Keratinocyte (primary cell): ENCODE data around the gene LRAT. TPM values are rescaled to one million over a fixed set of nuclear protein-coding genes. Genes with fewer than 3 reads are reported as not detected.

Experiments used
- DNase-seq: peaks from one replicate; pipeline ENCODE4 v3.0.0-alpha.2; 2011; ENCODE audit warnings: low read depth, missing footprints, low spot score
- FAIRE-seq: peaks from 2 replicates; lab custom pipeline; 2011; peaks lifted over from hg19 to GRCh38; lab: Jason Lieb, UNC
- H2AFZ ChIP-seq: 2 replicates; pipeline ENCODE4 v1.6.0; 2012; ENCODE audit warnings: low read length, control low read depth, inconsistent platforms; ENCODE audit not compliant: control insufficient read depth
- H3K27ac ChIP-seq: 2 replicates; pipeline ENCODE4 v1.5.1; 2011; ENCODE audit warnings: low read length; ENCODE audit not compliant: control insufficient read depth, insufficient read depth
- H3K27me3 ChIP-seq: 3 replicates; pipeline ENCODE4 v1.6.0; 2011; ENCODE audit warnings: low read length; ENCODE audit not compliant: control insufficient read depth, insufficient read depth; ENCODE audit errors: extremely low read depth
- H3K36me3 ChIP-seq, 2 experiments: 2 replicates in 1 of 2; 3 replicates in 1 of 2; pipeline ENCODE4 v1.5.1; 2011; ENCODE audit warnings: low read length in 2 of 2, mild to moderate bottlenecking in 1 of 2; ENCODE audit not compliant: control insufficient read depth in 2 of 2, insufficient read depth in 2 of 2; ENCODE audit errors: extremely low read depth in 1 of 2
- H3K4me1 ChIP-seq: 3 replicates; pipeline ENCODE4 v1.5.1; 2011; ENCODE audit warnings: low read length; ENCODE audit not compliant: control insufficient read depth, insufficient read depth; ENCODE audit errors: extremely low read depth
- H3K4me2 ChIP-seq: 3 replicates; pipeline ENCODE4 v1.6.0; 2011; ENCODE audit warnings: low read depth, low read length; ENCODE audit not compliant: control insufficient read depth, insufficient read depth; ENCODE audit errors: extremely low read depth
- H3K4me3 ChIP-seq, 3 experiments: fragments of 200-600 bp in 1 of 3; sonication (generic) in 1 of 3; 2 replicates in 2 of 3; 3 replicates in 1 of 3; pipeline ENCODE4 v1.5.1; 2011 to 2016; ENCODE audit warnings: low read length in 3 of 3, mild to moderate bottlenecking in 3 of 3, control low read depth in 2 of 3, inconsistent platforms in 1 of 3, low read depth in 1 of 3, mixed read lengths in 1 of 3, mixed run types in 1 of 3, moderate library complexity in 1 of 3; ENCODE audit not compliant: control insufficient read depth in 2 of 3, insufficient read depth in 2 of 3; ENCODE audit errors: extremely low read depth in 1 of 3
- H3K79me2 ChIP-seq: 2 replicates; pipeline ENCODE4 v1.6.0; 2012; ENCODE audit warnings: low read length; ENCODE audit not compliant: control insufficient read depth, insufficient read depth
- H3K9ac ChIP-seq: 3 replicates; pipeline ENCODE4 v1.6.0; 2011; ENCODE audit warnings: low read length; ENCODE audit not compliant: control insufficient read depth, insufficient read depth; ENCODE audit errors: extremely low read depth
- H3K9me1 ChIP-seq: 3 replicates; pipeline ENCODE4 v1.6.0; 2011; ENCODE audit warnings: low read length; ENCODE audit not compliant: control insufficient read depth, insufficient read depth; ENCODE audit errors: extremely low read depth
- H3K9me3 ChIP-seq: 2 replicates; pipeline ENCODE4 v1.5.1; 2012; ENCODE audit warnings: low read depth, low read length; ENCODE audit not compliant: control insufficient read depth
- H4K20me1 ChIP-seq: 3 replicates; pipeline ENCODE4 v1.6.0; 2011; ENCODE audit warnings: low read length; ENCODE audit not compliant: control insufficient read depth, insufficient read depth; ENCODE audit errors: extremely low read depth
- EZH2 ChIP-seq: IDR thresholded peaks from one replicate; pipeline ENCODE4 v1.6.1; 2012; ENCODE audit warnings: inconsistent platforms, mild to moderate bottlenecking, low read length, moderate library complexity
- dilution Hi-C: fragments of 300-500 bp; cut with MboI; formaldehyde crosslinking; loops from one replicate; pipeline ENCODE4 v1.7.0; 2020; ENCODE audit warnings: low sequenced_read_pairs; ENCODE audit not compliant: extremely low pct_ligation_motif_present
- polyA plus RNA-seq, 5 experiments: library from polyadenylated mRNA; depleted of rRNA in 3 of 5; stranded (reverse) in 3 of 5; stranded (forward) in 1 of 5; unstranded in 1 of 5; fragments of >200 nt; gene quantifications; 1 replicate in 1 of 5; 2 replicates in 3 of 5; 3 replicates in 1 of 5; pipeline versions ENCODE4 v1.2.1 to v1.2.3, GENCODE V29; 2011 to 2012; ENCODE audit warnings: missing spikeins in 2 of 5, low read depth in 1 of 5, low replicate concordance in 1 of 5
- TF ChIP-seq, protein P1 (sequence below), 3 experiments: IDR thresholded peaks in 1 of 3; conservative IDR thresholded peaks in 1 of 3; optimal IDR thresholded peaks in 1 of 3; 2 replicates in 2 of 3; 3 replicates in 1 of 3; pipeline versions ENCODE3 to v1.5.1; 2011; ENCODE audit warnings: low read length in 3 of 3, mild to moderate bottlenecking in 3 of 3, moderate library complexity in 2 of 3, control low read depth in 1 of 3, inconsistent platforms in 1 of 3; ENCODE audit not compliant: insufficient read depth in 2 of 3; ENCODE audit errors: extremely low read depth in 1 of 3

Gene LRAT
- polyA plus RNA-seq, 1 donor (not counting 4 experiments of a cell fraction or from before 2014, with no cell fraction given) = 2.3 TPM

DNA sequence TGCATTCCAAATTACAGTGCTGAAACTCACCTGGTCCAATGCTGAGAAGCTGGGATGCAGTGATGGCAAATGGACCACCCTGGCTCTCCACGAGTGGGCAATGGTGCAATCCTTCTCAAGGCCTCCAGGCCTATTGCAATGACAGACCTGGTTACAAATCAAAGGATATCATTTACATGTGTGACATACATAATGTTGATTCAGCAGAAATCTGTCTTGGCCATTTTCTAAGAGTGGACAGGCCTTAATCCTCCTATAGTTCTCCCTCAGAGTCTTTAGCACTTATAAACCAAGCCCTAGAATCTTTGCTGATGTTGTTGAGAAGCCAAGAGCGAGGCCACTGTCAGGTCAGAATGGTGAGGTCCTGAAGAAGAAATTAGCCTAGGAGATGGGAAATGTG, 17.1 kb downstream of the LRAT start:
- H3K9me1 ChIP-seq = no peaks in the 10 kb centered on the region
- no peak overlapping the region for H3K9ac ChIP-seq
- no peak overlapping the region for H3K4me2 ChIP-seq
- H3K27ac ChIP-seq = no peak overlapping the region
- DNase-seq (no peak), FAIRE-seq (no peak)
- H4K20me1 ChIP-seq = no peaks in the 10 kb centered on the region
- no peaks in the 10 kb centered on the region for H3K79me2 ChIP-seq
- no peaks in the 10 kb centered on the region for H3K36me3 ChIP-seq
- dilution Hi-C loops = no loop called here
- no peaks in the 10 kb centered on the region for H3K4me1 ChIP-seq
- no peak for TF ChIP-seq EZH2
- TF ChIP-seq, protein P1, sequence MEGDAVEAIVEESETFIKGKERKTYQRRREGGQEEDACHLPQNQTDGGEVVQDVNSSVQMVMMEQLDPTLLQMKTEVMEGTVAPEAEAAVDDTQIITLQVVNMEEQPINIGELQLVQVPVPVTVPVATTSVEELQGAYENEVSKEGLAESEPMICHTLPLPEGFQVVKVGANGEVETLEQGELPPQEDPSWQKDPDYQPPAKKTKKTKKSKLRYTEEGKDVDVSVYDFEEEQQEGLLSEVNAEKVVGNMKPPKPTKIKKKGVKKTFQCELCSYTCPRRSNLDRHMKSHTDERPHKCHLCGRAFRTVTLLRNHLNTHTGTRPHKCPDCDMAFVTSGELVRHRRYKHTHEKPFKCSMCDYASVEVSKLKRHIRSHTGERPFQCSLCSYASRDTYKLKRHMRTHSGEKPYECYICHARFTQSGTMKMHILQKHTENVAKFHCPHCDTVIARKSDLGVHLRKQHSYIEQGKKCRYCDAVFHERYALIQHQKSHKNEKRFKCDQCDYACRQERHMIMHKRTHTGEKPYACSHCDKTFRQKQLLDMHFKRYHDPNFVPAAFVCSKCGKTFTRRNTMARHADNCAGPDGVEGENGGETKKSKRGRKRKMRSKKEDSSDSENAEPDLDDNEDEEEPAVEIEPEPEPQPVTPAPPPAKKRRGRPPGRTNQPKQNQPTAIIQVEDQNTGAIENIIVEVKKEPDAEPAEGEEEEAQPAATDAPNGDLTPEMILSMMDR (optimal IDR thresholded peaks at IDR 0.05 in 1 of 3, IDR thresholded peaks at IDR 0.05 in 1 of 3, conservative IDR thresholded peaks at IDR 0.05 in 1 of 3; ENCODE audit: extremely low read depth in 1 of 3, insufficient read depth in 2 of 3, low read length in 3 of 3) = no peak
- peaks cover 4% of the 10 kb centered on the region for H3K27me3 ChIP-seq
- H3K4me3 ChIP-seq = no peak overlapping the region
- no peak overlapping the region for H2AFZ ChIP-seq
- H3K9me3 ChIP-seq = no peaks in the 10 kb centered on the region

DNA sequence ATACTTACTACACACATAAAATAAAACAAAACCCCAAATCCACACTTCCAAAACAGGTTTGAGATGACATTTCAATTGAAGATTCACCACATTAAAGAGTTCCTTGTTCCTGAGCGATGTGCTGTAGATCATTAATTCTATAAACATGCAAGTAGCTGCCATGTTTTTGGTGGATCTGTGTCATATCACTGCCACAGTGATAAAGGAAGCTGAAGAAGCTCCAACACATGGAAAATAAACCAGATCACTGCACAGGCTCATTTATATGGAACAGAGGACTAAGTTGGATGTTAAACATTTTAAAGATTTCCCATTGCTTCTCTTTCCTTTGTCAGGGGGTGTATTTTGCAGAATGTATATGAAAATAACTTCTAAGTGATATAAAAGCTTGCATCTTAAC, 34.5 kb downstream of the LRAT start:
- H3K9ac ChIP-seq = no peak overlapping the region
- TF ChIP-seq, protein P1 (optimal IDR thresholded peaks at IDR 0.05 in 1 of 3, IDR thresholded peaks at IDR 0.05 in 1 of 3, conservative IDR thresholded peaks at IDR 0.05 in 1 of 3; ENCODE audit: extremely low read depth in 1 of 3, insufficient read depth in 2 of 3, low read length in 3 of 3) = no peak
- TF ChIP-seq EZH2 = no peak
- no peaks in the 10 kb centered on the region for H3K9me1 ChIP-seq
- H3K27ac ChIP-seq = no peak overlapping the region
- H3K4me2 ChIP-seq = no peak overlapping the region
- H4K20me1 ChIP-seq = no peaks in the 10 kb centered on the region
- H3K27me3 ChIP-seq = peaks cover 5% of the 10 kb centered on the region
- H3K36me3 ChIP-seq = no peaks in the 10 kb centered on the region
- no peaks in the 10 kb centered on the region for H3K4me1 ChIP-seq
- DNase-seq (no peak), FAIRE-seq (no peak)
- H2AFZ ChIP-seq = no peak overlapping the region
- no peaks in the 10 kb centered on the region for H3K79me2 ChIP-seq
- dilution Hi-C loops = no loop called here
- no peak overlapping the region for H3K4me3 ChIP-seq
- H3K9me3 ChIP-seq = no peaks in the 10 kb centered on the region
